HG02610 (cell line): ENCODE measurements around the gene CLMP.
A peak's percentile ranks its signal among the peaks of the same experiment; 100 is the strongest.

Source experiments
- ATAC-seq: cut with Tn5 transposase; IDR thresholded peaks from one replicate; pipeline ENCODE4 v1.9.1; 2021; ENCODE audit warnings: mild to moderate bottlenecking, moderate library complexity; ENCODE audit not compliant: unreplicated experiment

CLMP gene

GRCh38 chr11:123195188-123196059, at the start of gene CLMP:
TSS of gene CLMP (minus strand) at chr11:123195248. CDS start at chr11:123194940, 308 bp downstream.
- no peak for ATAC-seq

GRCh38 chr11:123241874-123242543, 47.0 kb upstream of the CLMP start:
- no peak for ATAC-seq

- no peak for ATAC-seq
Measured at GRCh38 chr11:123241294-123241693, 46.2 kb upstream of the CLMP start.

GRCh38 chr11:123239191-123240150, 44.4 kb upstream of the CLMP start:
- no peak for ATAC-seq

GRCh38 chr11:123238297-123238696, 43.2 kb upstream of the CLMP start:
- ATAC-seq = no peak

- ATAC-seq = no peak
Measured at GRCh38 chr11:123236879-123237278, 41.8 kb upstream of the CLMP start.

GRCh38 chr11:123235656-123236261, 40.7 kb upstream of the CLMP start:
- no peak for ATAC-seq

- ATAC-seq = no peak
Measured at GRCh38 chr11:123235117-123235655, 40.1 kb upstream of the CLMP start.

GRCh38 chr11:123233975-123234334, 38.9 kb upstream of the CLMP start:
- ATAC-seq = no peak

GRCh38 chr11:123233280-123233974, 38.4 kb upstream of the CLMP start:
- ATAC-seq = peak; percentile 87

GRCh38 chr11:123231777-123232176, 36.7 kb upstream of the CLMP start:
- no peak for ATAC-seq

- ATAC-seq = no peak
Measured at GRCh38 chr11:123231256-123231655, 36.2 kb upstream of the CLMP start.

GRCh38 chr11:123230346-123230745, 35.3 kb upstream of the CLMP start:
- ATAC-seq = no peak

GRCh38 chr11:123228496-123229163, 33.6 kb upstream of the CLMP start:
- no peak for ATAC-seq

GRCh38 chr11:123227763-123228495, 32.9 kb upstream of the CLMP start:
- ATAC-seq = no peak

- no peak for ATAC-seq
Measured at GRCh38 chr11:123221584-123221983, 26.5 kb upstream of the CLMP start.

GRCh38 chr11:123221096-123221561, 26.1 kb upstream of the CLMP start:
- ATAC-seq = no peak

GRCh38 chr11:123219066-123219690, 24.1 kb upstream of the CLMP start:
- no peak for ATAC-seq
